Right lobe of liver (tissue), 6 donors: ENCODE results near the gene IL1F10. TPM values are rescaled to one million over a fixed set of nuclear protein-coding genes. Genes with fewer than 3 reads are reported as not detected.

Experiments
- ATAC-seq, 4 donors: fragments of 200-7000 bp; cut with Tn5 transposase; one replicate each; pipeline ENCODE4 v1.9.1; 2020; ENCODE audit warnings: mild to moderate bottlenecking in 4 of 4, moderate library complexity in 4 of 4
- DNase-seq, 3 donors: peaks; one replicate each; pipeline ENCODE4 v3.0.0-alpha.2; 2020
- H3K27ac ChIP-seq, 3 donors: fragments of 200-600 bp; one replicate each; pipeline ENCODE4 v1.8.0; 2022
- H3K27me3 ChIP-seq, 2 donors: fragments of 200-600 bp; one replicate each; pipeline ENCODE4 v1.8.0; 2022
- H3K36me3 ChIP-seq, 4 donors: fragments of 200-600 bp; sonication (generic) in 1 of 4; one replicate each; pipeline versions ENCODE4 v1.5.1 to v1.8.0; 2017 to 2022; ENCODE audit warnings: control low read depth in 1 of 4
- H3K4me1 ChIP-seq, 4 donors: fragments of 200-600 bp; sonication (generic) in 1 of 4; one replicate each; pipeline versions ENCODE4 v1.5.1 to v1.8.0; 2017 to 2022; ENCODE audit warnings: control low read depth in 1 of 4
- H3K4me3 ChIP-seq, 3 donors: fragments of 200-600 bp; one replicate each; pipeline ENCODE4 v1.8.0; 2022
- H3K9me3 ChIP-seq, 4 donors: fragments of 200-600 bp; sonication (generic) in 1 of 4; one replicate each; pipeline versions ENCODE4 v1.5.1 to v1.8.0; 2017 to 2022; ENCODE audit warnings: control low read depth in 1 of 4
- CTCF ChIP-seq, 4 donors: fragments of 200-600 bp in 3 of 4; fragments of 450-650 bp in 1 of 4; IDR thresholded peaks; one replicate each; pipeline versions ENCODE4 v1.5.1 to v1.8.0; 2016 to 2022; ENCODE audit warnings: antibody characterized with exemption in 4 of 4, mild to moderate bottlenecking in 2 of 4
- POLR2A ChIP-seq: fragments of 450-650 bp; IDR thresholded peaks from one replicate; pipeline ENCODE4 v1.6.1; 2017; ENCODE audit warnings: antibody characterized with exemption, mild to moderate bottlenecking
- WGBS: methylation state at CpG from one replicate; pipeline ENCODE4 v1.1.6; 2018; ENCODE audit warnings: low coverage, low lambda C conversion rate; ENCODE audit not compliant: insufficient coverage; ENCODE audit errors: missing lambda C conversion rate; 5-methylcytosine and 5-hydroxymethylcytosine counted together
- intact Hi-C, 2 donors: fragments of 100-400 bp; cut with DNase I; formaldehyde crosslinking; loops; one replicate each; pipeline versions ENCODE4 v1.11.2 to v1.14.1; 2022
- total RNA-seq, 6 experiments: library from RNA; depleted of rRNA in 2 of 6; stranded (reverse); fragments of >200 nt in 2 of 6; fragmentation: NEBNext Ultra II Directional in 3 of 6; extraction: Animal tissue kit (Norgen Biotek cat#: 25700) in 3 of 6; gene quantifications; one replicate each; pipeline versions ENCODE4 v1.1.0 to v1.2.4, GENCODE V29; 2016 to 2023
- donor health status: DM: no; HTN: yes; CAD: no.
- donor health status: DM: no; HTN: no; CAD: no.
- donor health status: DM: no; HTN: no; CAD: no.
- donor health status: DM: no; HTN: yes; CAD: no.
- donor health status: DM: no; HTN: yes; CAD: no.

Gene IL1F10
- total RNA-seq, 6 experiments from 2014 or later, result not detected

- Histone ChIP-seq H3K9me3 (no peaks in the 10 kb centered on the region), H3K36me3 (no peaks in the 10 kb centered on the region), H3K27ac (no peak overlapping the region), H3K27me3 (no peaks in the 10 kb centered on the region), H3K4me3 (no peak overlapping the region), H3K4me1 (no peaks in the 10 kb centered on the region)
- no peak for DNase-seq
- intact Hi-C loops, result no loop called here
- 68% methylated on average over 5 of the region's 5 CpGs for WGBS
- no peak for TF ChIP-seq CTCF (IDR thresholded peaks at IDR 0.05)
- no peak for TF ChIP-seq POLR2A
- no peak for ATAC-seq
Observed at GRCh38 chr2:113064281-113064680, 3.5 kb upstream of the IL1F10 start.

GRCh38 chr2:113064898-113065297, 2.9 kb upstream of the IL1F10 start:
- no CpG with 5 or more reads among the region's 1 CpG for WGBS
- intact Hi-C loops, result no loop called here
- no peaks in the 10 kb centered on the region for H3K9me3 ChIP-seq
- H3K27me3 ChIP-seq, result no peaks in the 10 kb centered on the region
- no peak for TF ChIP-seq POLR2A
- TF ChIP-seq CTCF (IDR thresholded peaks at IDR 0.05), result no peak
- ATAC-seq, result no peak
- H3K36me3 ChIP-seq, result no peaks in the 10 kb centered on the region
- H3K4me3 ChIP-seq, result no peak overlapping the region
- H3K27ac ChIP-seq, result no peak overlapping the region
- H3K4me1 ChIP-seq, result no peaks in the 10 kb centered on the region
- no peak for DNase-seq

DNA sequence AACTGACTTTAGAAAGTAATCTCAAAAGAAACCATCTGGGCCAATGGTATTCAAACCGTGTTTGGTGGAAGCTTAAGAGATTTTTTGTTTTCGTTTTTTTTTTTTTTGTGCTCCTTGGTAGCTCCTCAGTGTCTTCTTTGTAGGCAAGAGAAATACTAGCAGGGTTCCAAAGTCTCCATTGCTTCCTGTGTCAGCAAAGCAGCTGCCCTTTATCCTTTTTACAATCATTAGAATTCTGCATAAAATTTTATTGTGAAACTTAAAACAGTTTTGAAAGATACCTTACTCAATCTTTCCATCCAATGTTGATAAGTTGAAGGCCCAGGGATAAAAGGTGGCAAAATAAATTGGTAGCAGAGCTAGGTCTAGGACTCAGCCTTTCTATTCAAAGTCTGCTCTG, 479 bp downstream of the IL1F10 start:
- no peaks in the 10 kb centered on the region for H3K27me3 ChIP-seq
- ATAC-seq (peak in 1 of 4 donors; percentile 9), DNase-seq (no peak)
- TF ChIP-seq POLR2A (no peak), CTCF (IDR thresholded peaks at IDR 0.05) (no peak)
- no peak overlapping the region for H3K4me3 ChIP-seq
- H3K9me3 ChIP-seq, result no peaks in the 10 kb centered on the region
- WGBS, result 38% methylated on average over 2 of the region's 2 CpGs
- H3K36me3 ChIP-seq, result no peaks in the 10 kb centered on the region
- no peaks in the 10 kb centered on the region for H3K4me1 ChIP-seq
- intact Hi-C loops, result no loop called here
- H3K27ac ChIP-seq, result no peak overlapping the region

- no peak for DNase-seq
- 35% methylated on average over 5 of the region's 5 CpGs for WGBS
- no peak for ATAC-seq
- intact Hi-C loops, result no loop called here
- no peaks in the 10 kb centered on the region for H3K4me1 ChIP-seq
- no peaks in the 10 kb centered on the region for H3K27me3 ChIP-seq
- H3K4me3 ChIP-seq, result no peak overlapping the region
- TF ChIP-seq CTCF (IDR thresholded peaks at IDR 0.05), result no peak
- no peak for TF ChIP-seq POLR2A
- H3K9me3 ChIP-seq, result no peaks in the 10 kb centered on the region
- H3K36me3 ChIP-seq, result no peaks in the 10 kb centered on the region
- H3K27ac ChIP-seq, result no peak overlapping the region
Observed at GRCh38 chr2:113068706-113069485, 1.1 kb downstream of the IL1F10 start.
